OCI-LY7 (cell line): Measurements from ENCODE around the gene PLCD4. TPM values are rescaled to one million over a fixed set of nuclear protein-coding genes. Genes with fewer than 3 reads are reported as not detected.

Experiments
- BruUV-seq: library from RNA; stranded (reverse); fragments of 400-500 nt; replicated peaks from 2 replicates; lab custom pipeline; 2021; lab: Mats Ljungman, UMichigan
- CTCF ChIA-PET: fragments of 300-600 bp; sonication (Branson Sonifier 250); formaldehyde crosslinking; loops from one replicate; lab custom pipeline; 2022; ENCODE audit warnings: antibody characterized with exemption; ENCODE audit not compliant: unreplicated experiment; lab: Charles Lee
- POLR2A ChIA-PET: fragments of 300-600 bp; sonication (Branson Sonifier 250); formaldehyde crosslinking; loops from one replicate; lab custom pipeline; 2022; ENCODE audit warnings: antibody characterized with exemption; lab: Charles Lee
- DNase-seq: peaks from one replicate; pipeline ENCODE4 v3.0.0-alpha.2; 2015; ENCODE audit warnings: low spot score
- H2AFZ ChIP-seq: fragments of 200-600 bp; sonication (generic), shearing (Covaris generic); 2 replicates; pipeline ENCODE4 v1.6.1; 2014; ENCODE audit warnings: mild to moderate bottlenecking, antibody characterized with exemption, low read length, moderate library complexity
- H3K27ac ChIP-seq: fragments of 200-600 bp; sonication (generic); 2 replicates; pipeline ENCODE4 v1.5.1; 2014; ENCODE audit warnings: mixed run types, low read depth, mild to moderate bottlenecking, moderate library complexity, low read length, inconsistent platforms; ENCODE audit not compliant: poor library complexity, severe bottlenecking
- H3K36me3 ChIP-seq: fragments of 200-600 bp; sonication (generic); 2 replicates; pipeline ENCODE4 v1.6.1; 2014; ENCODE audit warnings: mild to moderate bottlenecking, antibody characterized with exemption, low read length, moderate library complexity, mixed read lengths; ENCODE audit not compliant: insufficient read depth
- H3K4me1 ChIP-seq: fragments of 200-600 bp; sonication (generic); 2 replicates; pipeline ENCODE4 v1.5.1; 2014; ENCODE audit warnings: mild to moderate bottlenecking, low read length; ENCODE audit not compliant: insufficient read depth, poor library complexity, severe bottlenecking
- H3K4me2 ChIP-seq: fragments of 200-600 bp; sonication (generic); 2 replicates; pipeline ENCODE4 v1.6.1; 2014; ENCODE audit warnings: mild to moderate bottlenecking, low read length
- H3K4me3 ChIP-seq: fragments of 200-600 bp; sonication (generic); 2 replicates; pipeline ENCODE4 v1.5.1; 2014; ENCODE audit warnings: mild to moderate bottlenecking, low read depth, low read length; ENCODE audit not compliant: poor library complexity, severe bottlenecking
- H3K79me2 ChIP-seq: fragments of 200-600 bp; sonication (generic); 2 replicates; pipeline ENCODE4 v1.6.1; 2016; ENCODE audit warnings: low read depth, mild to moderate bottlenecking, low read length, moderate library complexity, mixed read lengths; ENCODE audit not compliant: insufficient read depth
- H3K9me2 ChIP-seq: fragments of 200-600 bp; sonication (generic); 2 replicates; pipeline ENCODE4 v1.6.1; 2016; ENCODE audit warnings: mild to moderate bottlenecking, low read length, mixed read lengths; ENCODE audit not compliant: insufficient read depth
- H3K9me3 ChIP-seq: fragments of 200-600 bp; sonication (generic); 2 replicates; pipeline ENCODE4 v1.6.1; 2014; ENCODE audit warnings: mild to moderate bottlenecking, mixed run types, low read length, mixed read lengths
- H4K20me1 ChIP-seq: fragments of 200-600 bp; sonication (generic); 2 replicates; pipeline ENCODE4 v1.6.1; 2014; ENCODE audit warnings: mild to moderate bottlenecking, antibody characterized with exemption, low read length, moderate library complexity, mixed read lengths; ENCODE audit not compliant: insufficient read depth
- CTCF ChIP-seq: fragments of 200-600 bp; sonication (generic); conservative IDR thresholded peaks from 2 replicates; pipeline ENCODE4 v1.5.1; 2014; ENCODE audit warnings: mild to moderate bottlenecking, antibody characterized with exemption, low read length, moderate library complexity, mixed read lengths
- EZH2phosphoT487 ChIP-seq: fragments of 200-600 bp; sonication (generic); IDR thresholded peaks from 2 replicates; pipeline ENCODE4 v1.6.1; 2018; ENCODE audit warnings: low read depth, borderline replicate concordance, mild to moderate bottlenecking, mixed run types, antibody characterized with exemption, low read length, moderate library complexity, mixed read lengths
- intact Hi-C: fragments of 100-400 bp; cut with micrococcal nuclease; formaldehyde crosslinking; loops from one replicate; pipeline ENCODE4 v1.10.0; 2022; ENCODE audit not compliant: unreplicated experiment
- total RNA-seq, 2 experiments: library from RNA; depleted of rRNA in 1 of 2; stranded (reverse); fragments of >200 nt in 1 of 2; shearing (Covaris generic) in 1 of 2; gene quantifications; 2 replicates each; pipeline ENCODE4 v1.2.3, GENCODE V29; 2014 to 2022

The PLCD4 gene
- total RNA-seq, 2 experiments from 2014 or later: 0.25 to 0.48 TPM

GRCh38 chr2:218570850-218571249 lies 36.8 kb upstream of the PLCD4 start:
- Histone ChIP-seq H3K4me2 (peak overlapping the region; percentile 82), H3K4me3 (peak overlapping the region; percentile 93), H3K9me3 (no peaks in the 10 kb centered on the region), H3K36me3 (peaks cover 71% of the 10 kb centered on the region), H4K20me1 (peaks cover 31% of the 10 kb centered on the region), H3K79me2 (peaks cover 94% of the 10 kb centered on the region), H3K27ac (no peak overlapping the region), H2AFZ (no peak overlapping the region), H3K4me1 (peaks cover 30% of the 10 kb centered on the region), H3K9me2 (no peaks in the 10 kb centered on the region)
- no peak for DNase-seq
- CTCF ChIA-PET: interaction anchor here (0.5 kb wide), 1 partner anchor 162 kb away, joined by 3 read pairs; no protein-coding TSS in a partner anchor
- no TSS peak for BruUV-seq
- POLR2A ChIA-PET: interaction anchor here (1.1 to 1.6 kb wide), 4 partner anchors 10 to 27 kb away, joined by 3 to 4 read pairs (median 4); no protein-coding TSS in a partner anchor
- intact Hi-C loops: no loop called here
- TF ChIP-seq CTCF (no peak), EZH2phosphoT487 (no peak)

- Histone ChIP-seq H3K27ac (no peak overlapping the region), H3K79me2 (peaks cover 93% of the 10 kb centered on the region), H3K36me3 (peaks cover 93% of the 10 kb centered on the region), H2AFZ (no peak overlapping the region), H3K4me2 (no peak overlapping the region), H3K9me2 (no peaks in the 10 kb centered on the region), H3K9me3 (no peaks in the 10 kb centered on the region), H3K4me3 (no peak overlapping the region), H3K4me1 (no peaks in the 10 kb centered on the region), H4K20me1 (peaks cover 19% of the 10 kb centered on the region)
- intact Hi-C loops: no loop called here
- ChIA-PET POLR2A (interaction anchor here (0.7 to 2.0 kb wide), 5 partner anchors 12 to 428 kb away, joined by 3 to 6 read pairs (median 5); partner anchors contain the start of genes BCS1L and ZNF142), CTCF (no interaction called here)
- no TSS peak for BruUV-seq
- TF ChIP-seq CTCF (no peak), EZH2phosphoT487 (no peak)
- DNase-seq: no peak
These were observed 30.8 kb upstream of the PLCD4 start for GRCh38 chr2:218576854-218577253.
